Measurements from ENCODE around the gene MAP3K21. TPM values are rescaled to one million over a fixed set of nuclear protein-coding genes. Genes with fewer than 3 reads are reported as not detected.

The MAP3K21 gene
- total RNA-seq, 1 experiment from 2014 or later: 1.4 TPM

DNA sequence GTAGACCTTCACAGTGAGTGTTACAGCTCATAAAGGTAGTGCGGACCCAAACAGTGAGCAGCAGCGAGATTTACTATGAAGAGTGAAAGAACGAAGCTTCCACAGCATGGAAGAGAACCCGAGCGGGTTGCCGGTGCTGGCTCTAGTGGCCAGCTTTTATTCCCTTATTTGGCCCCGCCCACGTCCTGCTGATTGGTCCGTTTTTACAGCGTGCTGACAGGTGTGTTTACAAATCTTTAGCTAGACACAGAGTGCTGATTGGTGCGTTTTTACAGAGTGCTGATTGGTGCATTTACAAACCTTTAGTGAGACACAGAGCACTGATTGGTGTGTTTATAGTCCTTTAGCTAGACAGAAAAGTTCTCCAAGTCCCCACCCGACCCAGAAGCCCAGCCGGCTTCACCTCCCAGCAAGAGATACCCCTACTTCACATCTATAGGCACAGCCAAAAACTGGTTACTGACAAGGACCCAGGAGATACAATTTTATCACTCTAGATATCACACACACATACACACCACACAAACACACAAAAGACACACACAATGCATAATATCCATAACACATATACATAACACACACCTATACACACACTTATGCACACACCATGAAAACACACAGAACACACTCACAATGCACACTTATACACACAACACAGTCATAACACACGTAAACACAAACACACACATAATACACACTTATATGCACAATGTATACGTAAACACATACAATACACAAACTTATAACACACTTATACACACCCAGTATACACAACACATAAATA, 68.5 kb downstream of the MAP3K21 start:
- in situ Hi-C loops (cut with HindIII; ENCODE audit: low pct_unique_long_range_greater_than_20kb, low sequenced_read_pairs): no loop called here
- peak; percentile 9 for DNase-seq (ENCODE audit: low read depth, low spot score)

DNA sequence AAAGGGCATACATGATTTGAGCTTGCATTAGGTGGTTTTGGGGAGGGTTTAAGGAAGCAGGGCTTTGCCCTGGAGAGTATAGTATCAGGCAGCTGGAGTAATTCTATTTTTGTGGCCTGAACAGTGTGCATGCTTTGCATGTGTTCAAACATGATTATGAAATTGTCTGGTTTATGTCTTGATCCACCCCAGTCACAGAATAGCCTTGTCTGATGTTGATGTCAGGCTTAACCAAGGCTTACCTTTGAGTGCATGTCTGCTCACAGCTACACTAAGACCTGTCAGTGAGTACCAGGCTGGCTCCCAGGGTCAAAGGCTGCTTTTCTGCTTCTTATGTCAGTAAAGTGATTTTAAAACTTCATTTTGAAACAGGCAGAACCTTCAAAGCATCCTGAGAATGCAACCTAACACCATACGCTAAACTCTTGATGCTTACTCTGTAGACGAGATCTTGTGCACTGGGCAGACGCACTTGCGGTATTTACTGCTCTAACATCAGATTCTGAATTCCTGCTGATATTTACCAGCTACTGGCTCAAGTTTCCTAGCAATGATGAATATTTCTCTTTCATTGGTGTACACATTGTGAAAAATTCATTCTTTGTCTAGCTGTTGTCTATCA, 78.9 kb downstream of the MAP3K21 start:
- in situ Hi-C loops (cut with HindIII; ENCODE audit: low pct_unique_long_range_greater_than_20kb, low sequenced_read_pairs): no loop called here
- no peak for DNase-seq (ENCODE audit: low read depth, low spot score)

DNA sequence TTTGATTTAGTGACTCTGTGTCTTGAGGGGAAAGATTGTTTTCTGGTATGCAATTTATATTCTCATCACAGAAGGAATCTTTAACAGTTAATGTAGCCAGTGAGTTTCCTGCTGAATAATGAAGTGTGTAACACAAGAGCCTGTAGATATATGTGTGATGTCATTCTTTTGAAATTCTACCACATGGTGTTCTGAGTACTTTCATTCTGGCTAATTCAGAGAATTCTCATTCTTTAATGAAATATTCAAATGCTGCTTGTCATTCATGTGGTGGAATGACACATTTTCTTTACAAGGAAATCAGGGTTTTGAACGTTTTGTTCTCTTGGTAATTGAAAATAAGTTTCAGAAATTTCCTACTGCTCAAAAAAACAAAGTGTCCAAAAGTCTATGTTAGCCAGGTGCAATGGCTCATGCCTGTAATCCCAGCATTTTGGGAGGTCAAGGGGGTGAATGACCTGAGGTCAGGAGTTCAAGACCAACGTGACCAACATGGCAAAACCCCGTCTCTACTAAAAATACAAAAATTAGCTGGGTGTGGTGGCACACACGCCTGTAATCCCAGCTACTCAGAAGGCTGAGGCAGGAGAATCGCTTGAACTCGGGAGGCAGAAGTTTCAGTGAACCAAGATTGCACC, 79.6 kb downstream of the MAP3K21 start:
- in situ Hi-C loops (cut with HindIII; ENCODE audit: low pct_unique_long_range_greater_than_20kb, low sequenced_read_pairs): no loop called here
- DNase-seq (ENCODE audit: low read depth, low spot score): no peak

- in situ Hi-C loops (cut with HindIII; ENCODE audit: low pct_unique_long_range_greater_than_20kb, low sequenced_read_pairs): no loop called here
- DNase-seq (ENCODE audit: low read depth, low spot score): no peak
Observed at GRCh38 chr1:233409540-233409939, 82.0 kb downstream of the MAP3K21 start.

- in situ Hi-C loops (cut with HindIII; ENCODE audit: low pct_unique_long_range_greater_than_20kb, low sequenced_read_pairs): no loop called here
- no peak for DNase-seq (ENCODE audit: low read depth, low spot score)
Observed at GRCh38 chr1:233410906-233411305, 83.4 kb downstream of the MAP3K21 start.

DNA sequence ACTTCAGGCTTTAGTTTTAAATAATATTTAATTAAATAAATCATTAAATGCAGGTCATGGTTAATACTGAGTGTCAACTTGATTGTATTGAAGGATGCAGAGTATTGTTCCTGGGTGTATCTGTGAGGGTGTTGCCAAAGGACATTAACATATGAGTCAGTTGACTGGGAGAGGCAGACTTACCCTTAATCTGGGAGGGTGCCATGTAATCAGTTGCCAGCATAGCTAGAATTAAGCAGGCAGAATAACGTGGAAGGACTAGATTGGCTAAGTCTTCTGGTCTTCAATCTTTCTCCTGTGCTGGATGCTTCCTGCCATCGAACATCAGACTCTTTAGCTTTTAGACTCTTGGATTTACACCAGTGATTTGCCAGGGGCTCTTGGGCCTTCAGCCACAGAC, 85.3 kb downstream of the MAP3K21 start:
- in situ Hi-C loops (cut with HindIII; ENCODE audit: low pct_unique_long_range_greater_than_20kb, low sequenced_read_pairs): no loop called here
- peak; percentile 9 for DNase-seq (ENCODE audit: low read depth, low spot score)

GRCh38 chr1:233421293-233421692, 93.8 kb downstream of the MAP3K21 start:
- in situ Hi-C loops (cut with HindIII; ENCODE audit: low pct_unique_long_range_greater_than_20kb, low sequenced_read_pairs): no loop called here
- no peak for DNase-seq (ENCODE audit: low read depth, low spot score)

DNA sequence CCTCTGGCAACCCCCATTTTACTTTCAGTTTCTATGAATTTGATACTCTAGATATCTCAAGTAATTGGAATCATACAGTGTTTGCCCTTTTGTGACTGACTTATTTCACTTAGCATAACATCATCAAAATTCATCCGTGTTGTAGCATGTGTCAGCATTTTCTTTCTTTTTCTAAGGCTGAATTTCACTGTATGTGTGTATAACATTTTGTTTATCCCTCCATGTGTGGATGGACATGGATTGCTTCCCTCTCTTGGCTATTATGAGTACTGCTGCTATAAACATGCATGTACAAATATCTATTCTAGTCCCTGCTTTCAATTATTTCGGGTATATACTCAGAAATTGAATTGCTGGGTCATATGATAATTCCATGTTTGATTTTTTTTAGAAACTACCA, 97.3 kb downstream of the MAP3K21 start:
- in situ Hi-C loops (cut with HindIII; ENCODE audit: low pct_unique_long_range_greater_than_20kb, low sequenced_read_pairs): no loop called here
- DNase-seq (ENCODE audit: low read depth, low spot score): peak; percentile 4

GRCh38 chr1:233427907-233428306, 100.4 kb downstream of the MAP3K21 start:
- in situ Hi-C loops (cut with HindIII; ENCODE audit: low pct_unique_long_range_greater_than_20kb, low sequenced_read_pairs): no loop called here

DNA sequence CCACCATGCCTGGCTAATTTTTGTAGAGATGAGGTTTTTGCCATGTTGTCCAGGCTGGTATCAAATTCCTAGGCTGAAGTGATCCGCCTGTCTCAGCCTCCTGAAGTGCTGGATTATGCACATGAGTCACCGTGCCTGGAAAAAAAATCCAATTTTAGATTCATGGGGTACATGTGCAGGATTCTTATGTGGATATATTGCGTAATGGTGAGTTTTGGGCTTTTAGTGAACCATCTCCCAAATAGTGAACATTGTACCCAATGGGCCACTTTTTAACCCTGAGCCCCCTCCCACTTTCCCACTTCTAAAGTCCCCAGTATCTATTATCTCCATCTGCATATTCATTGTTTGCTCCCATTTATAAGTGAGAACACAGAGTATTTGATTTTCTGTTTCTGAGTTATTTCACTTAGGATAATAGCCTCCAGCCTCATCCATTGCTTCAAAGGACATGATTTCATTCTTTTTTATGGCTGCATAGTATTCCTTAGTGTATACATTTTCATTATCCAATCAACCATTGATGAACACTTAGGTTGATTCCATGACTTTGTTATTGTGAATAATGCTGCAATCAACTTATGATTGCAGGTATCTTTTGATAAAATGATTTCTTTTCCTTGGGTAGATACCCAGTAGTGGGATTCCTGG, 104.4 kb downstream of the MAP3K21 start:
- no peak for DNase-seq (ENCODE audit: low read depth, low spot score)
- in situ Hi-C loops (cut with HindIII; ENCODE audit: low pct_unique_long_range_greater_than_20kb, low sequenced_read_pairs): no loop called here

More at GRCh38 chr1:233427907-233428306, 100.4 kb downstream of the MAP3K21 start:
- DNase-seq (ENCODE audit: low read depth, low spot score): no peak

- in situ Hi-C loops (cut with HindIII; ENCODE audit: low pct_unique_long_range_greater_than_20kb, low sequenced_read_pairs): no loop called here
- no peak for DNase-seq (ENCODE audit: low read depth, low spot score)
Observed at GRCh38 chr1:233432916-233433315, 105.4 kb downstream of the MAP3K21 start.

GRCh38 chr1:233433436-233434210, 106.1 kb downstream of the MAP3K21 start:
- no peak for DNase-seq (ENCODE audit: low read depth, low spot score)
- in situ Hi-C loops (cut with HindIII; ENCODE audit: low pct_unique_long_range_greater_than_20kb, low sequenced_read_pairs): no loop called here

Other genes starting within 250 kb of the MAP3K21 start
- gene PCNX2, start 32.0 kb upstream of the MAP3K21 start, total RNA-seq (2014; rRNA removed; shearing (Covaris generic)): 4.1 and 4.8 TPM in 2 replicates